COLO668 (cell line): ENCODE data around the gene TMEM165.

Experiments
- DNase-seq: peaks from one replicate; lab custom pipeline; 2025; ENCODE audit not compliant: unreplicated experiment; lab: John Stamatoyannopoulos, UW

Gene TMEM165

DNA sequence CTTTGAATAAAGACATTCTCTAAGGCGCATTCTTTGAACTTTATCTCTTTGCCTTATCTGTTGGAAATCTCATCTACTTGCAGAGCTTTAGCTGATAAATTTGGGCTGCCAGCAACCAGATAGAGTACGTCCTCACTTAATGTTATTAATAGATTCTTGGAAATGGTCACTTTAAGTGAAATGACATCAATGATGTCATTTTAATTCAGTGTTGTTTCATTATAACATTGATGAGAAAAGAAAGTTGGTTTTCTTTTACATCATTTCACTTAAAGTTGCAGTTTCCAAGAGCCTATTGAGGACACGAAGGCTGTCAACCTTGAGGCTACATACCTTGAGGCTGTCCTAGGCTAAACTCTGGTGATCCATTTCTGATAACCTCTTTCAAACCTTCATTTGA lies 9.3 kb downstream of the TMEM165 start:
- DNase-seq = no peak

DNA sequence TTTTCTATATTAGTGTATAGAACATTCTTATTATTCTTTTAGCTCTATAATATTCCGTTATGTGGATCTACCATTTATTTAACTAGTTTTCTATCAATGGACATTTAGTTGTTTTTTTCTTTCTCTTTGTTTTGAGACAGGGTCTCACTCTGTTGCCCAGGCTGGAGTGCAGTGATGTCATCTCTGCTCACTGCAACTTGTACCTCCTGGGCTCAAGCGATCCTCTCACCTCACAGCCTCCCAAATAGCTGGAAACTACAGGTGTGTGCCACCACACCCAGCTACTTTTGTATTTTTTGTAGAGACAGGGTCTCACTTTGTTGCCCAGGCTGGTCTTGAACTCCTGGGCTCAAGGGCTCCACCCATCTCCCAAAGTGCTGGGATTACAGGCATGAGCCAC lies 10.8 kb downstream of the TMEM165 start:
- no peak for DNase-seq

DNA sequence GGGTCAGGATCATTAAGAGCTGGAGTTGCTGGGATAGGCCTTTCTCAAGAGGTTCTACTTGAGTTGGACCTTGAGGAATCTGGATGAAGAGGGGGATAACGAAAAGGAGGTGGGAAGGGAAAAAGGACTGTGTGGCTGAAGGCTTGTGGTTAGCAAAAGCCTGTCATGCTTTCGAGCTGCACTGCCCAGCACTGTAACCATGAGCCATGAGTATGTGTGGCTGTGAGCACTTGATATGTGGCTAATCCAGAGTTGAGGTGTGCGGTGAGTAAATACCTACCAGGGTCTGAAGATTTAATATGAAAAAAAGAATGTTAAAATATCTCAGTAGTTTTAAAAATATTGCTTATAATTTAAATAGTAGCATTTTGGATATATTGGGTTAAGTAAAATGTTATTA lies 11.4 kb downstream of the TMEM165 start:
- DNase-seq = no peak

DNA sequence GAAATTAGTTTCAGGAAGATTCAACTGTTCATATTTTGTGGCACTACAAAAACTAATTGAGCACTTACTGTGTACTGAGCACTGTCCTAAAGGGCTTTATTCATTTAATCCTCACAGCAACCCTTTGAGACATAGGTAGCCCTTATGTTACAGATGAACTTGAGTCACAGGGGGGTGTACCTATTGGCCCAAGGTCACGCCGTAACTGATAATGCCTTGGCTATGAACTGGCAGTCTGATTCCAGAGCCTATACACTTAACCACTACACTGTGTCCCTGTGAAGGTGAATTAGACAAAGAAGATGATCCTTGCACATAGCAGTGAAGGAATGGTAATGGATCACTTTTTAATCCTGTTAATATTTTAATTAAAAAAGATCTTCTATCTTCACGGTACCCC lies 12.0 kb downstream of the TMEM165 start:
- DNase-seq = no peak

DNA sequence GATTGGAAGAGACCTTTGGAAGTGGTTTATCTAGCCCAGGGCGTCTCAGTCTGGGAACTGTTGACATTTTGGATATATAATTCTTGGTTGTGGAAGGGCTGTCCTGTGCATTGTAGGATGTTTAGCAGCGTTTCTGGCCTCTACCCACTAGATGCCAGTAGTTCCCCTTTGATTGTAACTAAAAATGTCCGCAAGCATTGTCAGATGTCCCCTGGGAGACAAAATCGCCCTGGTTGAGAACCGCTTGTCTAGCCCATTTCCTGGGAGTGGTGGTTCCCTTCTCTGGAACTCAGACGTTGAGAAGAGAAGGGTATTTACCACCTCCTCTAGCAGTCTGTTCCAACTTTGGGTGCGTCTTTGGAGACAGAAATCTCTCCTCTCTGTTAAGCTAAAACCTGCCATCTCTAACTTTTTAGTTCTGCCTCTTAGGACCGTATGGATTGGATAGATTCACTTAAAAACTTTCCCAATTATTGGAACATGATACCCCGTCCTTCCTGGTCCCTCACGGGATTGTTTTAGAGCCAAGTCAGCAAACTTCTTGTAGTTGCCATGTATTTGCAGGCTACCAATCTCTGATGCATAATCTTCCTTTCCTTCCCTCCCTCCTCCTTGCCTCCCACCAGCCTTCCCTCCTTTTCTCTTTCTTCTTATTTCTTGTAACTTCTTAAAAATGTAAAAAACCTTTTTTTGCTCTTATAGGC lies 13.9 kb downstream of the TMEM165 start:
- DNase-seq = no peak

DNA sequence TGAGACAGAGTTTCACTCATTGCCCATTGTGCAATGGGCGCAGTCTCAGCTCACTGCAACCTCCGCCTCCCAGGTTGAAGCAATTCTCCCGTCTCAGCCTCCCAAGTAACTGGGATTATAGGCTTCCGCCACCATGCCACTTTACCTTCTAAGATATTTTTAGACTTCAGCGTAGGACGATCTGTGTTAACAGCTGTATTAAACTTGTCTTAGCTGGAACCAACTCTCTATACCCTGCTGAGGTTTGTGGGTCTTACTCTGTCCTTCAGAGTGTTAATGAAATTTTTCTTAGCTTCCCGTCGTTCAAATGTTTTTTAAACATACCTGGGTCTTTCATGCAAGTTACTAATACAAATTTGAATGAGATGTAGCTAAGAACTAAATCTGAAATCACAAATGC lies 14.7 kb downstream of the TMEM165 start:
- DNase-seq = no peak

DNA sequence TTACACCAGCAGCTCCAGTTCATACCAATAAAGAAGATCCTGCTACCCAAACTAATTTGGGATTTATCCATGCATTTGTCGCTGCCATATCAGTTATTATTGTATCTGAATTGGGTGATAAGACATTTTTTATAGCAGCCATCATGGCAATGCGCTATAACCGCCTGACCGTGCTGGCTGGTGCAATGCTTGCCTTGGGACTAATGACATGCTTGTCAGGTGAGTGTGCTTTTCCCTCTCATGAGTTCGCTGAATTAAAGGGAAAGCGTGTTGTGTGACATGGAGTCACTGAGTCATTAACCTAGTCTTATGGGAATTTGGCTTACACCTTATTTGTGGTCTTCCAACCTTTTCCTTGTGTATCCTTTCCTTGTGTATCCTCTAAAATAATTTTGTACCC lies 15.9 kb downstream of the TMEM165 start:
- no peak for DNase-seq

DNA sequence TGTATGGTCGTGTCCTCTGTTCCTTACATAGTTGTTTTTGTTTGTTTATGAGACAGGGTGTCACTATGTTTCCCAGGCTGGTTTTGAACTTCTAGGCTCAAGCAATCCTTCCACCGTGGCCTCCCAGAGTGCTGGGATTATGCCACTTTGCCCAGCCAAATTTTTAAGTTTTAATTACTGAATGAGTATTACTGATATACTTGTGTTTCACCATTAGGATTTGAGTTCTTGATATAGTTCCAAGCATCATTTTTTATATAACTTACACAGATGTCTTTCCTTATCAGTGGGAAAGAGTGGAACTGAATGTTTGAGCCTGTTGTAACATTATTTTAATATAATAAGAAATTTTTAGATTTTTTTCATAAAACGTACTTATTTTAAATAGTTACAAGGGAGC lies 20.4 kb downstream of the TMEM165 start:
- no peak for DNase-seq

DNA sequence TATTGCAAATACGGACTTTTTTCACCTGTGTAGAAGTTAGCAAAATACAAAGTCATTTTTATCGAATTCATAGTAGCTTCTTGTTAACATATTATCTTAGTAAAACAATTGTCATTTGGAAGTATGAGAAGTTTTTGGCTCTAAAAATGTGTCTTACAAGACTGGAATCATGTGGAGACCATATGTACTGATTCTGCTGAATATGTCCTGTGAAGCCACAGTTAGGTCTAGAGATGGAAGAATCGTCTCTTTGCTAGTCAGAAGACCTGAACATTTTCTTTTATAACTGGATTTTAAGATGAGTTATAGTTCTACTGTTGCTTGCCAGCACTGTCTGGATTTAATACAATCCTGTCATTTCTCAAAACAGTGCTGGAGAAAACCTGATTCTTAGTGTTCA lies 29.0 kb downstream of the TMEM165 start:
- no peak for DNase-seq

DNA sequence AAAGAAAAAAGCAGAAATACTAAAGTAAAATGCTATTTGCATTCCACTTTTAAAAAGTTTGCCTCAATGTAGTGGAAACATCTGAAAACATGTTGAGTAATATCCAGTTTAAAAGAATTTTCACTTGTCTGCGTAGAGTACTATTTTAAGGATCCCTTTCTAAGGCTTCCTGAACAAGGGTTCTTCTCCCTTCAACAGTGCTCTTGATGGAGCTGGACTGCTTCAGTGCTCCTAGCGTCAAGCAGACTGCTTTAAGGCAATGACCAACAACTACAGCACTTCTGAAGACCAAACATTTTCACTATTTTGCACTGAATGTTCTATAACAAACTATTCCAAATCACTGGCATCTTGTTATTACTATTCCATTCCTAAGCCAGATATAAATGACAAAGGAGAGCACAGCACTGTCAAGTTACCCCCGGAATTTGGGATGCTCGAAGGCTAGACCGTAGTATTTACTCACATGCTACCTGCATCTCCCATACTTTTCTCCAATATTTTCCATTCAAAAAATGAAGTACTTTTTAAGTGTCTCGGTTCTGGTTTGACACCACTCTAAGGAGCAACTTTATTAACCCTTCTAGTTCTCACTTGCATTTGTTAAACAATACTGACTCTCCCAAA lies 36.1 kb downstream of the TMEM165 start:
- no peak for DNase-seq

DNA sequence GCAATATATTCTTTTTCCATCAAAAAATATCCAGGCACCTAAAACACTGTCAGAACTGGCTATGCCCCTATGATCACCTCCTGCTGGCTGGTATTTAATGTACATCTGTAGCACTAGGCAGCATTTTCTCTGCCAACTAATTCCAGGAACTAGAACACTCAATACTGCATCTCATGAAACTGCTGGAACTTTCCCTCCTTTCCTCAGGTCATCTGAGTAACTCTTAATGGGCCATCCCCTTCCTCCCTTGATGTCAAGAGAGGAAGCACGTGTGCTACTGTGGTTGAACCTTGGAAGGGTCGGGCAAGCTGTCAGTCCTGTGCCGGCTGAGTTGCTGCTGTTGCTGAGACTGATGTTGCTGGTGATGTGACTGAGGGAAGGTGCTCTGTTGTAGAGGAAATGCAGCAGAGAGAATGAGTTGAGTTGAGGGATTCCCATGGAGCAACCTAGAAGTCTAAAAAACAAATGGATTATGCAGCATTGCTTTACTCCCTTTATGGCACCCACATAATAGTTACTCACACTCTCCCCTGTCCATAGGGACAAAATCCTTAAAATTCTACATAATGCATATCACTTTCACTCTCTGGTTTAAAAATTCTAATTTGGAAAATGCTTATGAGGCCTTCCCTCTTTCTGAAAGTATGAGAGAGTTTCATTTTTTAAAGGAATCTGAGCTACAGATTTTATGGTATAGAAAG lies 39.5 kb downstream of the TMEM165 start:
- no peak for DNase-seq

DNA sequence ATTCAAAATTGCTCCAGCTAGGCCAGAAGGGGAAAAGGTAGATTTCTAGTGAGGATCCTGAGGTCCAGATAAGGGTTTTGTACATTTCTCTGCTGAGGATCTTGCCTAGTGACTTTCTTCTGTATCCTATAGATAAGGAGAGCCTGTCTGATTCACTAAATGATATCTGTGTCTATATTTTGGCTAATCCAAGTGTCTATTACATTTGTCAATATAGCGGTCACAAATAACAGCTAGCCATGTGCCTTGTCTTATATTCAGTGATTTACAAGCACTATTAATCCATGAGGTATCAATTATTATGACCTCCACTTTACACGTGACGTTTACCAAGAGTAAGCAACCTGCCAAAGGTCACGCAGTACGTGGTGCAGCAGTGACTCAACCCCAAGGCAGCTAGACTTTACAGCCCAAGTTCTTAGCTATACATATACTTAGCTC lies 41.6 kb downstream of the TMEM165 start:
- no peak for DNase-seq

DNA sequence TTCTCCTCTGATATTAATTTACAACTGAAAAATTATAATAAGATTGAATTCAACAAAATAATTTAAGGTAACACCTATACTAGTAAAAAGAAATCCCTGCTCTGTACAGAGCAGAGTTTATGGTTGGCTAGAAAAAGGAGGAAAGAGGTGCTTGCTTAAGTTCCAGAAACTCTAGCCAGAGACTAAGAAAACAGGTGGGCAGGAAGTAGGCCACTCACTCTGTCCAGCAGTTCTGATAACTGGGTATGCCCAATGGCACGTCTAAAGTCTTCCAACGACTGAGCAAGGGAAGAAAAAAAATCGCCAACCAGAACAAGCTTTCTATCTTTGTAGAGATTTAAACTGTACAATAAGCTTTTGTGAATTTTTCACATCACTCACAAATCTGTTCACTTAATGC lies 42.1 kb downstream of the TMEM165 start:
- no peak for DNase-seq

DNA sequence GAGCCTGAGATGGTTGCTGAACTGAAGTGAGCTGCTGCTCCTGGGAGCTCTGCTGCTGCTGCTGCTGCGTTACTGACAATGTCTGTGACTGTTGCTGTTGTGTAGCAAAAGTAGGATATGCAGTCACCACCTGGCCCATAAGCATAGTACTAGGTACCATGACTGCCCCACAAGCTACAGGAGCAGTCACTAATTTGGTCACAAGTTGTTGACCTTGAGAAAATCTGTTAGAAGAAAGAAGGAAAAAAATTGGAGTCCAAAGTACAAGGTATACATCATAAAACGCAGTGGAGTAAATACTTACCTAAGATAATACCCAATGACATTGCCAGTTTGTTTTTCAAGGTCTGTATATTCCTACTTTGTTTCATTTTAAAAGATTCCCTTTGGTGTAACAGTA lies 42.6 kb downstream of the TMEM165 start:
- DNase-seq = no peak

DNA sequence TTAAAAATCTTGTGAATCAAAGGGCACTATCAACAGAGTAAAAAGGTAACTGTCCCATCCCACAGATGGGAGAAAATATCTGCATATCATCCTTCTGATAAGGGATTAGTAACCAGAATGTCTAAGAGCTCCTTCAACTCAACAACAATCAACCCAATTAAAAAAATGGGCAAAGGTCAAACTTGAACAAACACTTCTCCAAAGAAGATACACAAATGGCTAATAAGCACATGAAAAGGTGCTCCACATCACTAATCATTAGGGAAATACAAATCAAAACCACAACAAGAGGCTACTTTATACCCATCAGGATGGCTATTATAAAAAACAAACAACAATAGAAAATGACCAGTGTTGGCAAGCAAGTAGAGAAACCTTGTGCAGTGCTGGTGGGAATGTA lies 43.3 kb downstream of the TMEM165 start:
- no peak for DNase-seq

DNA sequence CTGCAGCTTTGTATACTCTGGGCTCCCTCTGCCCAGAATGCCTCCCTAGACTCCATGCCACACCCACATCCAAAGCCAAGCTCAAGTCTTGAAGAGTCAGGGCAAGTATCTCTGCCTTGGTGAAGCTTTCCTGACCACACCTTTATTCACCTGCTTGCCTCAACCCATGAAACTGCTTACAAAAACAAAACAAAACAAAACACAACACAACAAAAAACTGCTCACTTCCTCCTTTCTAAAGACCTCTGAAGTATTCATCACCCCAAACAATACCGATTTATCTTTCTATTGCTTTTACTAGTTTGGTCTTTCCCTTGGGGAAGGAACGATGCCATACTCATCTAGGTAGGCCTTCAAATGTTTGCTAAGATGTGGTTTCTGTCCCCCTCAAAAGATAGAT lies 45.0 kb downstream of the TMEM165 start:
- DNase-seq = no peak

DNA sequence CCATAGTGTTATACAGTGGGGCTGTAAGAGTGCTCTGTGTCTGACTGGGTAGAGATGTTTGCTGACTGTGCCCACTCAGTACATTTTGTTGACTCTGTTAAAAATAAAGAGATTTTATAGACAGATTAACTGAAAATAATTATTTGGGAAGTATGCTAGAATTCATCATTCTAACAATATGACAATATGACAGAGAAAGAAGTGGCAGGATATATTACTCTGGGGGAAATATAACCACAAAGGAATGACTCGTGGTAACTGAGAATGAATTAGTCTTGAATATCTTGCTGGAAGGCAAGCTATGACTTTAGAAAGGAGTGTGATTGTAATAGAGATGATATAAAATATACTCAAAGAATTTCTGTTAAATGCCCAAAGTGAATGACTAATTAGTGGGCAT lies 46.8 kb downstream of the TMEM165 start:
- no peak for DNase-seq

DNA sequence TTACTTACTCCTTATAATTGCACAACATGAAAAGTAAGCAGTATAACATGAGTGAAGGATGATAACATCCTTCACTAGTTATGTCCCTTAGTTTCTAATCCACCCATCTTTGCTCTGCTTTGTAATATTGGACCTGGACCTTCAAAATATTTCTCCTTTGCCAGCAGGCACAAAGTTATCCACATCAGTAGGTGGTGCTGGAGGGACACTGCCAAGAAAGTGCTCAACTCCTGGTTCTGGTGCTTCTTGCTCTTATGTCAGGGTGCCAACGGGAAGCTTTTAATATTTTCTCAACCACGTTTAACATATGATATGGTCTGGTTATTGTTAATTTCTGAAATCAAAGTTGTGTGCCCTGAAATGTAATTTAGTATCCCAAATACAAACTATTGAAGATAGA lies 49.1 kb downstream of the TMEM165 start:
- no peak for DNase-seq

DNA sequence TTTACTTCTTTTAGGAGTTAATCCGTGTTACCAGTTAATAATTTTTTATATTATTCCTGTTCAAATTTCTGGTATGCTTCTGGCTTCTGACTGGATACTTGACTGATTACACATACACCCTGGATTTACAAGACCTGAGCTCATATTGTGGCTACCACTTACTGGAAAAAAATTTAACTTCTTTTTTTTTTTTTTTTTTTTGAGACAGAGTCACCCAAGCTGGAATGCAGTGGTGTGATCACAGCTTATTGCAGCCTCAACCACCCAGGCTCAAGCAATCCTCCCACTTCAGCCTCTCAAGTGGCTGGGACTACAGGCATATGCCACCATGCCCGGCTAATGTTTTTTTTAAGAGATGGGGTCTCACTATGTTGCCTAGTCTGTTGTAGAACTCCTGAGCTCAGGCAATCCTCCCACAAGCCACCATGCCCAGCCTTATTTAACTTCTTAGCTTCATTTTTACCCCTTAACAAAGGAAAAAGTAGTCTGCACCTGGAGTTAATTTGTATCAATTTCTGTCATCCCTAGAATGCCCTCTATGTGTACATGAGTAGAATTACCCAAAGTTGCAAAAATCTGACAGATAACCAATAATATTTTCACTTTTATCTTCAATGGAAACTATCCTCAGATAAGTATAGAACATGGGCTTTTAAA lies 50.3 kb downstream of the TMEM165 start:
- no peak for DNase-seq

DNA sequence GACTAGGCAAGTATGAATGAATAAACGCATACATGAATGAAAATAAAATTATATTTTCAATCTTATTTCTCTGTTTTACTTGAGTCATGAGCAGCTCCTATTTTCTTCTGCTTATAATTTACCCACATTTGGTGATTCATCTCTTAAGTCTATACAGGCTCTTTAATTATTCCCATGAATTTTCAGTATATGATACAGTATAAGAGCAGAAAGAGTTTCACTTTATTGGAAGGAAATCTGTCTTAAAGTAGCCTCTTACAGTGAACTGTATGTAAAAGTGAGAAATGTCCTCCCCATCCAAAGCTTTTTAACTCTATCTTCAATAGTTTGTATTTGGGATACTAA lies 50.8 kb downstream of the TMEM165 start:
- no peak for DNase-seq

DNA sequence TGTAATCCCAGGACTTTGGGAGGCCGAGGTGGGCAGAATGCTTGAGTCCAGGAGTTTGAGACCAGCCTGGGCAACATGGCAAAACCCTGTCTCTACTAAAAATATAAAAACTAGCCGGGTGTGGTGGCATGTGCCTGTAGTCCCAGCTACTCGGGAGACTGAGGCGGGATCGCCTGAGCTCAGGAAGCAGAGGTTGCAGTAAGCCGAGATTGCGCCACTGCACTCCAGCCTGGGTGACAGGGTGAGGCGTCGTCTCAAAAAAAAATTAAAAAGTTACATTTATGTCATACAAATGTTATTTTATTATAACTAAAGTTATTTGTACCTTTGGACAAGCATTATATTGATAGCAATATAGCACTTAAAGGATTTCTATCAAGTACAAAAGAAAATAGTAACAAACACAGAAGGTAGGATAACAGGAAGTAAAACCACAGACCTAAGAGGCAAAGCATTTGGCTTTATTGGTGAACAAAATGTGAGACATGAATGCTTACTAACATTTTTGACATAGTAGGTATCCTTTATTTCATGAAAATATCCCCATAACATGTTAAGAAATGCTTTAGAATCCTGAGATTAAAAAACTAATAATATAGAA lies 51.5 kb downstream of the TMEM165 start:
- no peak for DNase-seq

DNA sequence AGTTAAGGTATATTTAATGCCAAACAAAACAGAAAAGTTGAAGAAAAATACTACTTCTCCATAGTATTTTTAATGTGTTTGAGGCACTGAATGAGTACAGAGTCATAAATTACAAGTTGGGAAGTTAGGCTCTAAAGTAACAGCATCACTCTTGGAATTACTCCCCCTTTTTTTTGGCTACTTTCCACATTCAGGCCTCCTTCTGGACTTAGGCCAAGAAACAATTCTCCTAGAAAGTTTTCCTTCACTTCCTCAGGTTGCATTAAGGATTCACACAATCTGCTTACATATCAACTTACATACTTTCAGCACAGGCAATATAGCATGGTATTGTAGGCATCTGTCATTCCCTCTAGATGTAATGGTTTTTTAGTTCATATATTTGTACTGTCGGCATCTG lies 52.1 kb downstream of the TMEM165 start:
- DNase-seq = no peak
